Heart left ventricle (tissue), 13 donors: ENCODE results near the gene SPAG9.

Experiments used
- POLR2A ChIP-seq, 2 donors: fragments of 450-650 bp; IDR thresholded peaks; one replicate each; pipeline ENCODE4 v1.6.1; 2017; ENCODE audit warnings: antibody characterized with exemption in 2 of 2, mild to moderate bottlenecking in 2 of 2, moderate library complexity in 2 of 2
- TF ChIP-seq, protein P1 (sequence below), 12 donors: fragments of 200-600 bp; sonication (generic) in 4 of 12; IDR thresholded peaks; one replicate each; pipeline versions ENCODE4 v1.5.0 to v1.8.0; 2018 to 2022; ENCODE audit warnings: antibody characterized with exemption in 12 of 12, mild to moderate bottlenecking in 5 of 12
- donor health status: ischemic (EF 13 %, LVEDD 7.1; RV severe dilation, severe dysfunction).
- donor health status: DM: no; HTN: yes; CAD: no.
- donor health status: DM: no; HTN: no; CAD: no.
- donor health status: ischemic (EF 25% LVEDD 6.9; RV normal size, moderate dysfunction).
- donor health status: ischemic (EF 25% LVEDD 5.7; RV mildly dilated, moderate dysfunction).
- donor health status: ischemic (EF 35%, LVEDD 5.7; RV mildly dilated, moderate dysfunction).
- donor health status: nonischemic (EF 11% LVEDD 7.7; RV severe dilation, severe dysfunction).
- donor health status: DM: yes; HTN: yes; CAD: no.
- donor health status: PGD.
- donor health status: ischemic (EF 29% LVEDD 5.4; RV normal size, mild dysfunction).
- donor health status: nonischemic (EF 23%, LVEDD 6.1; RV moderate dilation, normal function).

DNA sequence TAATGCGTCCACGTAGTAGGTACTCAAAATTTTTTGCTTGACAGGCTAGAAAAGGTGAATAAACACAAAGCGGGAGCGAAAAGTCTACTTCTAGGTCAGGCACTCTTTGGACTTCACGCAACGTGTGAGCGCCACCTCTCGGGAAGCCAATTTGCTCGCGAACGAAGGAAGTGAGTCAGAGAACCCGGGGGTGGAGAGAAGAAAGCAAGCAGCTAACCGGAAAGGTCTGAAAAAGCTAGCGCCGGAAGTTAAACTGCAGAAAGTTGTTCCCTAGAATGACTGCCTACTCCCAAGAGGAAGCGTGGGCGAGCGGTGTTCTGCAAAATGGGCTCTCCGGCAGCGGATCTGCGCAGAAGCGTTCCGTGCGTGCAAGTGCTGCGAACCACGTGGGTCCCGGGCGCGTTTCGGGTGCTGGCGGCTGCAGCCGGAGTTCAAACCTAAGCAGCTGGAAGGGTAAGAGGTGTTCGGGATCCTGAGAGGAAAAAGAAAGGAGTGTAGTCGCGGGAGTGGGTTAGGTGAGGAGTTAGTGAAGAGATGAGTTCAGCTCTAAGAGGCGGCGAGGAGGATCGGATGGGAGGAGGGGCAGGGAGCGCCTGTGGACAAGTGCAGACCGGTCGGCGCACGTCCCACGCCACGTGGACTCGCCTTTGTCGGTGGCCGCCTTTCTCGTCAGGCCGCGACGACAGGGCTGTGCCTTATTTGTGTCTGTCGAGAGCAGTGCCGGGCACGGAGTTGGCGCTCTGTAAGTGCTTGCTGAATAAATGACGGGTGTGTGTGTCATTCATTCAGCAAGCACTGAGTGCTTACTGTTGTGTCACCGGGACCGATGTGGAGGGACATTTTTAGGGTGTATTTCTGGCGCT, 32.8 kb upstream of the SPAG9 start, which contains the start of gene NME1:
- TF ChIP-seq, protein P1, sequence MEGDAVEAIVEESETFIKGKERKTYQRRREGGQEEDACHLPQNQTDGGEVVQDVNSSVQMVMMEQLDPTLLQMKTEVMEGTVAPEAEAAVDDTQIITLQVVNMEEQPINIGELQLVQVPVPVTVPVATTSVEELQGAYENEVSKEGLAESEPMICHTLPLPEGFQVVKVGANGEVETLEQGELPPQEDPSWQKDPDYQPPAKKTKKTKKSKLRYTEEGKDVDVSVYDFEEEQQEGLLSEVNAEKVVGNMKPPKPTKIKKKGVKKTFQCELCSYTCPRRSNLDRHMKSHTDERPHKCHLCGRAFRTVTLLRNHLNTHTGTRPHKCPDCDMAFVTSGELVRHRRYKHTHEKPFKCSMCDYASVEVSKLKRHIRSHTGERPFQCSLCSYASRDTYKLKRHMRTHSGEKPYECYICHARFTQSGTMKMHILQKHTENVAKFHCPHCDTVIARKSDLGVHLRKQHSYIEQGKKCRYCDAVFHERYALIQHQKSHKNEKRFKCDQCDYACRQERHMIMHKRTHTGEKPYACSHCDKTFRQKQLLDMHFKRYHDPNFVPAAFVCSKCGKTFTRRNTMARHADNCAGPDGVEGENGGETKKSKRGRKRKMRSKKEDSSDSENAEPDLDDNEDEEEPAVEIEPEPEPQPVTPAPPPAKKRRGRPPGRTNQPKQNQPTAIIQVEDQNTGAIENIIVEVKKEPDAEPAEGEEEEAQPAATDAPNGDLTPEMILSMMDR (IDR thresholded peaks at IDR 0.05) = peak; percentile 60 to 98 (median 84)
- TF ChIP-seq POLR2A (IDR thresholded peaks at IDR 0.05) = peak in 1 of 2 donors; percentile 47
